HL-60/S4 treated with phorbol 12-myristate 13-acetate at 8.2 ng/mL for 4 days and 3 days (cell line): ENCODE data around the gene NFAT5.

Experiments
- in situ Hi-C: fragments of 300-500 bp; cut with MboI; formaldehyde crosslinking; loops from 2 replicates; pipeline ENCODE4 v1.15.0; 2022; ENCODE audit warnings: low sequenced_read_pairs

NFAT5 gene

GRCh38 chr16:69595127-69596036, 29.6 kb downstream of the NFAT5 start:
- in situ Hi-C loops: no loop called here

- in situ Hi-C loops: no loop called here
These were observed 31.0 kb downstream of the NFAT5 start for GRCh38 chr16:69596801-69597200.

- in situ Hi-C loops: no loop called here
These were observed 32.3 kb downstream of the NFAT5 start for GRCh38 chr16:69598045-69598444.

GRCh38 chr16:69599731-69600130, 34.0 kb downstream of the NFAT5 start:
- in situ Hi-C loops: no loop called here

DNA sequence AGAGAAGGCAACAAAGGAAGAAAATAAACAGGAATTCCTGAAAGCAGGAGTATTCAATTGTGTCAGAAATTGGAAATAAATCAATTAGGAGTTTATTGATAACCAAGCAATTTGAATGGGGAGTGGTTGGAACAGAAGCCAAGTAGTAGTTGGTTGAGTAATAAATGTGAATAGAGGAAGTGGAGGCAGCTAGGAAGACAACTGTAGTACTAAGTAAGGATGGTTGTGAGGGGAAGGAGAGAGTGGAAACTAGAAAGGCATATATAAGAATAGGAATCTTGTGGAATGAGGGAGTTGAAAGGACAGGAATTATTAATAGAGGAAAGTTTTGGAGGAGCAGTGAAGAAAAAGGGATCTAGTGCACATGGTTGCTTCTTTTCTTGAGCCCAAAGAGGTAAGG, 34.4 kb downstream of the NFAT5 start:
- in situ Hi-C loops: no loop called here

DNA sequence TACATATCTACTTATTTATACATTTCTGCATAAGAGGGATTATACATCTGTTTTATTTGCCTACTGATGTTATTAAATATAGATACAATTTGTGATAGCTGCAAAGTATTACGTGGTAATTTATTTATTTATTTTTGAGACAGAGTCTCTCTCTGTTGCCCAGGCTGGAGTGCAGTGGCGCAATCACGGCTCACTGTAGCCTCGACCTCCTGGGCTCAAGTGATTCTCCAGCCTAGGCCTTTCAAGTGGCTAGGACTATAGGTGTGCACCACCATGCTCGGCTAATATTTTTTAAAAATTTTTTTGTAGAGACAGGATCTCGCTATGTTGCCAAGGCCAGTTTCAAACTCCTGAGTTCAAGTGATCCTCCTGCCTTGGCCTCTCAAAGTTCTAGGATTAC, 35.5 kb downstream of the NFAT5 start:
- in situ Hi-C loops: no loop called here

GRCh38 chr16:69606985-69607384, 41.2 kb downstream of the NFAT5 start:
- in situ Hi-C loops: no loop called here

DNA sequence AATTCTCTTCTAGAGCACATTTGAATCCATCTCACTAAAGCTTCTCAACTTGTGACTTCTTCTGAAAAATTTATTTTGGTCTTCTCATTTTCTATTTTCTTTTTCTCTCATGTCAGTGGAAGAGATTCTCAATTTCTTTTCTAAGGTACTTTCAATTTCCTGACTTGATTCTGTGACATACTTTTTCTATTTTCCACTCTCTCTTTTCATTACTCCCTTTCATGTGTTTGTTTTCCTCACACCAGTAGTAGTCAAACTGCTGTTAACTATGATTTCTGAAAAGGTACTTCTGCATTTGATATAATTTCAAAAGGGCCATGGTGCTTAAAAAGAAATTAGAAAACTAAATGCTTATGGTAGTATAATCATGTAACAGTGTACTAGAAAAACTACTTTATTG, 41.9 kb downstream of the NFAT5 start:
- in situ Hi-C loops: no loop called here

GRCh38 chr16:69610356-69610755, 44.6 kb downstream of the NFAT5 start:
- in situ Hi-C loops: no loop called here

DNA sequence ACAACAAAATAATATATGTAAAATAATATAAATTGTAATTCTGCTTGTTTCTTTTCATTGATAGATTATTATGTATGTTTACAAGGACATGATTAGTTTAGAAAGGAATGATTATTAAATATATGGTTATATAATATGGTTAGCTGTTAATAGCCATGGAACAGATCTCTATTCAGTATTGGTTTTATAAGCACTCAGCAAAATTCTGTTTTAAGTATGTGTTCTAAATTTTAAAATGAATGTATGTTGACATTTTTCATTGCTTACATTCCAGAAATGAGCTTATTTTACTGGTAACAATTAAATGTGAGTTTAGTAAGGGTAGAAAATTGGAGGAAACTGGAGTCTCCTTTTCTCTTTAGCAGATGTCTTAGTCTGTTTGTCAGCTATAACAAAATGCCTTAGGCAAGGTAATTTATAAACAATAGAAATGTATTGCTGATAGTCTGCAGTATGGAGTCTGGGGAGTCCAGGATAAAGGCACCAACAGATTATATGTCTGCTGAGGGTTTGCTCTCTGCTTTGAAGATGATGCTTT, 45.4 kb downstream of the NFAT5 start:
- in situ Hi-C loops: no loop called here

DNA sequence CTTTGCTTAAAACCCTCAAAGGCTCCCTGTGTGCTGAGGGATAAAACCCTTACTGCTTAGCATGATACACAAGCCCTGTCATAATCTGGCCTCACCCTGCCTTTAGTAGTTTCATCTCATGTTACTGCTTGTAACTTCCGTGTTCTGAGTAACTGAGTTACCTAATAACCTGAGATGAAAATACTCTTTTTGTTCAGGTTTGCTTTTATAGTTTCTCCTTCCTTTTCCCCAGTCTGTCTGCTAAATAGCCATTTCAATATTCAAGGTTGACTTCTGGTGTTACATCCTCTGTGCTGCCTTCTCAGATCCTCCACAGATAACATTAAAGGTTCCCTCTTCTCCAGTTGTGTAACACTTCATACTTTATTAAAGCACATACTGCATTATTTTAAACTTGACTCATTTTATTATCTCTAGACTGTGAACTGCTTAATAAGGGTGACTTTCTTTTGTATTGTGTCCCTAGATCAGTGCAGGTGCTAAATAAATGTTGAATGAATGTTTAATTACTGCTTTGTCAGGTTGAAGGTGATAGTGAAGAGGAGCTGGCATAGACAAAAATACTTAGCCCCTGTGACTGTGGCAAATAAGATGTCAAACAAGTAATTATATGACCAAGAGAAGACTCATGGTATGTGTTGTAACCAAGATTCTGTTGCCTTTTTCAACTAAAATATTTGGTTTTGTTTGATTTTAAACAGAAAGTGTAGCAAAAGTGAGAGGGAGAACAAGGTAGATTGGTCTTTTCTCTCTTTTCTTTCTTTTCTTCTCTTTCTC, 47.8 kb downstream of the NFAT5 start:
- in situ Hi-C loops: no loop called here

DNA sequence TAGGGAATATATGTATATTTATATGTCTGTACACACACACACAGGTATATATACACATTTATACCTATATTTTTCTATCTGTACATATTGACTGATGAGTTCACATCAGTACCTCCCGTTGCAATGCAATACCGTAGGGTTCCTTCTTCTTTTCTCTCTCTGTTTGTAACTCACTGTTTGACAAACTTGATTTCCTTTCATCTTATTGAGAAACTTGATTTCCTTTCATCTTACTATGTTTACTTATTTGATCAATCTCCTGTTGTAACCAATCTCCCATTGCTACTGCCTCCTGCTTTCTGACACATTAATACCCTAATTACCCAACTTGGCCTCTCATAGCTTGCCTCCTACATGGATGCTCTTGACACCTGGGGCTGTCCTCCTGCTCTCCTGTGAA, 49.8 kb downstream of the NFAT5 start:
- in situ Hi-C loops: no loop called here

DNA sequence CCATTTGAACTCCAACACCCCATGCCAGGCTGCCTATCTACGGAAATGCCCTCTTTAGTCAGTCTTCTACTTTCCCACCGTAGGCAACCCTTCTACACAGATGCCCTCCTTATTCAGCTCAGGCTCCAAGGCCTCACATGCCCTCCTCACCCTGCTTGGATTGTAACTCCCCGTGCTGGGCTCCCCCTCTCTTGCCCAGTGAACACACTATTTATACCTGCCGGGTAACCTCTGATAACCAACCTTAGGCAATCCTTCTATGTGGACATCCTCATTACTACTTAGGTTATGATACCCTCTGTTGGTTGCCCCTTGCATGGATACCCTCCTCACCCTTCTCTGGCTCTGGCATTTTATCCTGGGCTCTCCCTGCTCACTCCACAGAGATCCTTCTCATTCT, 50.3 kb downstream of the NFAT5 start:
- in situ Hi-C loops: no loop called here

GRCh38 chr16:69618307-69618706, 52.5 kb downstream of the NFAT5 start:
- in situ Hi-C loops: no loop called here

DNA sequence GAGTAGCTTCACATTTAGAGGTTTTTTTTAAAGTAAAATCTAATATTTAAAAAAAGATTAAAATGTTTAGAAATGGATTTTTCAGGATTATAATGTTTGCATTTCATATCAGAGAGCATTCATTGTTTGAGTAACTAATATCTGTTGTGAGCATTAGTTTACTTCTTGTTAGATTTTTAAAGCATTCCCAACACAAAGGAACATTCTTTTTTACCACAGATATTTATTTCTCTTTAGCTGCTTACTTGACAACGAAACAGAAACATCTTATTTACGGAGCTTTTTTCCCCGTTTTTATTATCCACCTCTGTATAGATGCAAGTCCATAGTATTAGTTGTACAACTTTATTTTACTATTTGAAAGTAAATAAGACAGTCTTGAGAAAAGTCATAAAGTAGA, 53.0 kb downstream of the NFAT5 start:
- in situ Hi-C loops: no loop called here

GRCh38 chr16:69619514-69619913, 53.7 kb downstream of the NFAT5 start:
- in situ Hi-C loops: no loop called here

GRCh38 chr16:69620573-69620972, 54.8 kb downstream of the NFAT5 start:
- in situ Hi-C loops: no loop called here

DNA sequence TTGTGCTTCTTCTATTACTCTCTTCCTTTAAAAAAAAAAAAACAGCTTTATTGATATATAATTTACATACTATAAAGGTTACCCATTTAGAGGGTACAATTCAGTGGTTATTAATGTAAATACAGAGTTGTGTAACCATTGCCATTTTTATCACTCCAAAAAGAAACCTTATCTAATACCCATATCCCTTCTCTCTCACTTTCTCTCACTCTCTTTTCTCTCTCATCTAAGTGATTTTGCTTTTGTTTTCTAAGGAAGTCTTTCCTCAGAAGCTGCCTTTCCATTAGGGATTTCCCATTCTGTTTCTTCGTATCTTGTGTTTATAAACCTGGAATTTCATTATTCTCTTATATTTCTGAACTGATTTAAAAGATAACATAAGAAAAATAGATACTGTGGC, 55.5 kb downstream of the NFAT5 start:
- in situ Hi-C loops: no loop called here

- in situ Hi-C loops: no loop called here
These were observed 60.5 kb downstream of the NFAT5 start for GRCh38 chr16:69626256-69626655.

- in situ Hi-C loops: no loop called here
These were observed 67.1 kb downstream of the NFAT5 start for GRCh38 chr16:69632828-69633227.

DNA sequence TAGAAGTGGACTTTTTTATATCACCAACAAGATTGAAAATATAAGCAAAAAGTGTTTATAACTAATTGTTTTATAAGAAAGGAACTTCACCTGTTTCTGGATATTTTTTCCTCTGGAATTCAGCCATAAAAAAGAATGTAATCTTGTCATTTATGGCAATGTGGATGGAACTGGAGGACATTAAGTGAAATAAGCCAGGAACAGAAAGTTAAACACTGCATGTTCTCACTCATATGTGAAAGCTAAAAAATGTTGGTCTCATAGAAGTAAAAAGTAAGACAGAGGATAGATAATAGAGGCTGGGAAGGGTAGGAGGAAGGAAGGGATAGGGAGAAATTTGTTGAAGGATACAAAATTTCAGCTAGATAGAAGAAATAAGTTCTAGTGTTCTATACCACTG, 67.6 kb downstream of the NFAT5 start:
- in situ Hi-C loops: no loop called here
